Activated CD8-positive, alpha-beta memory T cell treated with anti-CD3 and anti-CD28 coated beads, Interleukin-2, amount 50 U/mL, for 1 hour (primary cell): Measurements from ENCODE around the gene PALM3.

ENCODE experiments used
- DNase-seq: peaks from one replicate; pipeline ENCODE4 v3.0.0-alpha.2; 2020; ENCODE audit errors: extremely low read depth

Gene PALM3

GRCh38 chr19:14089662-14090508 is 28.0 kb upstream of the PALM3 start:
- no peak for DNase-seq

DNA sequence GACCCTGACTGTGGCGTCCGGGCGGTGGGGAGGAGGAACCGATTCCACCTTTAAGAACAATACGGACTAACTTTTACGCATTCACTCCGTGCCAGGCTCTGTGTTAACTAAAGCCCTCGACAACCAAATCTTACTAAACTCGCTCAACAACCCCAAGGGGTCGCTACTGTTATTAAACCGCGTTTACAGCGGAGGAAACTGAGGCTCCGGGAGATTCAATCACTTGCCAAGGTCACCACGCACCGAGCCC is 27.5 kb upstream of the PALM3 start:
- DNase-seq = no peak

DNA sequence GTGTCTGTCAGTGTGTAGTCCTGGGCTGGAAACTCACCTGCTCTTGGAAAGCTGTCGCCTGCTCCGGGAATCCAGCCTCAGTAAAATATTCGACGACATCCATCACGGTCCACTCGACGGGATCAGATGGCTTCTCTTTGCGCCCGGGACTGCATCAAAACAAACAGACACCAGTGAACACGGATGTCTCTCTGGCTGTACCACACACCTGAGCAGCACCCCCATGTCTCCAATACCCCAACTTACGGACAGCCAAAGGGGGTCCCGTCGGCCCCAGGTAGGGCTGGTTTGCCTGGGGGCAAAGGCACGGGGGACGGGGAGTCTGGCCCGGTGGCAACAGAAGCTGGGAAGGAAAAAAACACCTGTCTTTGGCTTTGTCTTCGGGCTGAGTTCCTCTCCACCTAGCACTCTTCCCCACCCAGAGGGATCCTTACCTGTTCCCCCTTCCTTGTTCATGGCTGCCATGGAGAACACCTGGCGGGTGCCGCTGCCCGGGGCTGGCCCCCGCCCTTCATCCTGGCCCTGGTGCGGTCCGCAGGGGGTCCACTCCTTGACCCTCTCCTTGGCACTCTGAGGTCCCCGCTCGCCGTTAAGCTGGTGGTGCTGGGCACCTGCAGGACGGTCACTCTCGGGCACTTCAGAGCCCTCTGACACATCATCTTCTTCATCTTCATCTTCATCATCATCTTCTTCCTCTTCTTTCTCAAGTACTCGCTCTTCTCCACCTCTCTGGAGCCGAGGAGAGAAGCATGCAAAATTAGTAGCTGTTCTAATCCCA is 26.9 kb upstream of the PALM3 start:
- DNase-seq = no peak

DNA sequence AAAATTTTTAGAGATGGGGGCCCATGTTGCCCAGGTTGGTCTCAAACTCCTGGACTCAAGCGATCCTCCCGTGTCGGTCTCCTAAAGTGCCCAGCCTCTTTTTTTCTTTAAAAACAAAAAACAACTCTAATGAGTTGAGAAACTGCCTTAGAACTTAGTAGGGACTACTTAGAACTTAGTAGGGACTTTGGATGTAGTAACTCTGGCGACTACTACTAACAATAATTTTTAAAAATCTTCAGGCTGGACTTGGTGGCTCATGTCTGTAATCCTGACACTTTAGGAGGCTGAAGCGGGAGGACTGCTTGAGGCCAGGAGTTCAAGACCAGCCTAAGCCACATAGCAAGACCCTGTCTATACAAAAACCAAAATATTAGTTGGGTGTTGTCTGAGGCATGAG is 24.2 kb upstream of the PALM3 start:
- no peak for DNase-seq

- DNase-seq = no peak
Measured at GRCh38 chr19:14085309-14085995, 23.6 kb upstream of the PALM3 start, which contains the start of gene C19orf67. Gene C19orf67, minus strand, starts transcription at chr19:14085783. Its CDS starts 156 bp downstream, at chr19:14085627.

DNA sequence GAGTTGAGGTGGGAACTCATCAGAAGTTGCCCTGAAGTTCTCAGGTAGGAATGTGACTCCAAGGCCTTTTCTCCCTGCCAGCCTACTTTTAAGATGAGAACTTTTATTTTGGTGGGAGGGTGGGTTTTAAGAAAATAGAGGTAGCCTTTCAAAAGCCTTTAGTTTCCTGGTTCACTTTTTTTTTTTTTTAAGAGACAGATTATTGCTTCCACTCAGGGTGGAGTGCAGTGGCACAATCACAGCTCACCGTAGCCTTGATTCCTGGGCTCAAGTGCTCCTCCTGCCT is 20.7 kb upstream of the PALM3 start:
- DNase-seq = no peak

DNA sequence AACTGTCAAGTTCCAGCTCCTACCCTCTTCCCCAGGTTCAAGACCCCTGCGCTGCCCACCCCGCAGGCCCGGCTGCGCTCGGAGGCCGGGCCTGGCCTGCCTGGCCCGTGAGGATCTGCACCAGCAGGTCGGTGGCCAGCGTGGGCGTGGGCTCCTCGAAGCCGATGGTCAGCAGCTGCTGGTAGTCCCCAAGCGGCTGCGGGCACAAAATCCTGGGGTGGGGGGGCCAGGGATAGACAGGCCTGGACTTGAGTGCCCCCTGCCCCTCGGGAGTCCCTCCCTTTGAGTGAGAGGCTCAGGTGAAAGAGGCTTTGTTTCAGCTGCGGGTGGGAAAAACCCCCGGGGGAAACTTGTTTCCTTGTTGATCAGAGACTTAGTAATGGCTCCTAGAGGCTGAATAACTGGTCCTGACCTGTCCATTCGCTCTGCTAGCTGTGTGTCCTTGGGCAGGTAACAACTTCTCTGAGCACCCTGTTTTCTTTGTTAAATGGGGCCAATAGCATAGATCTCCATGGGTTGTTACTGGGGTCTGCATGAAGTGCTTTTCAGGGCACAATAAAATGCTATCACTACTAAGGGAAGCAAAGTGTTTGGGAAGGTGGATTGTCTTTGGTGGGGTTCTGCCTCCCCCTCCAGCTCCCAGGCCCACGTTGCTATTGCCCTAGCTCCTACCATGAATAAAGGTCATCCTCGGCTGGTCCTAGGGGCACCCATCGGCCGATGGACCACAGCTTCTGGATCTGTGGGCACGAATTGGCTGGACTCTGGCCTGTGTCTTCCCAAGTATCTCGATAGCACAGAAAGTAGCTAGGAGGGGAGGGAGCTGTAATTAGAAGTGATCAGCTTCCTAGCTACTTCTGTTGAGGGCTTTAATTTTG is 20.2 kb upstream of the PALM3 start:
- DNase-seq = no peak

GRCh38 chr19:14080887-14081796 is 19.3 kb upstream of the PALM3 start:
- DNase-seq = peak; percentile 98

DNA sequence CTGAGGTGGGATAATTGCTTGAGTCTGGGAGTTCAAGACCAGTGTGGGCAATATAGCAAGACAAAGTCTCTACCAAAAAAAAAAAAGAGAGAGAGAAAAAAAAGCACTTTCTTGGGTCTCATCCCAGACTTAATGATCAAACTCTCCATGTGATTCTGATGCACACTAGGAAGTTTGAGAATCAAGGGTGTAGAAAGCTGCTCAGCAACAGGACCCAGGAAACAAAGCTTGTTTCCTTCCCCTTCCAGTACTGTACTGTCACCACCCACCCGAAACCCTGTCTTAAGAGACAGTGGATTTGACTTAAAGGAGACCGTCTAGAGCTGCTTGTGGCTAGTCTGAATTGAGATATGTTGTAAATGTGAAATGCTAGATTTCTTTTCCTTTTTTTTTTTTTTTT is 16.5 kb upstream of the PALM3 start:
- DNase-seq = no peak

- DNase-seq = no peak
Measured at GRCh38 chr19:14073925-14074838, 12.3 kb upstream of the PALM3 start.

DNA sequence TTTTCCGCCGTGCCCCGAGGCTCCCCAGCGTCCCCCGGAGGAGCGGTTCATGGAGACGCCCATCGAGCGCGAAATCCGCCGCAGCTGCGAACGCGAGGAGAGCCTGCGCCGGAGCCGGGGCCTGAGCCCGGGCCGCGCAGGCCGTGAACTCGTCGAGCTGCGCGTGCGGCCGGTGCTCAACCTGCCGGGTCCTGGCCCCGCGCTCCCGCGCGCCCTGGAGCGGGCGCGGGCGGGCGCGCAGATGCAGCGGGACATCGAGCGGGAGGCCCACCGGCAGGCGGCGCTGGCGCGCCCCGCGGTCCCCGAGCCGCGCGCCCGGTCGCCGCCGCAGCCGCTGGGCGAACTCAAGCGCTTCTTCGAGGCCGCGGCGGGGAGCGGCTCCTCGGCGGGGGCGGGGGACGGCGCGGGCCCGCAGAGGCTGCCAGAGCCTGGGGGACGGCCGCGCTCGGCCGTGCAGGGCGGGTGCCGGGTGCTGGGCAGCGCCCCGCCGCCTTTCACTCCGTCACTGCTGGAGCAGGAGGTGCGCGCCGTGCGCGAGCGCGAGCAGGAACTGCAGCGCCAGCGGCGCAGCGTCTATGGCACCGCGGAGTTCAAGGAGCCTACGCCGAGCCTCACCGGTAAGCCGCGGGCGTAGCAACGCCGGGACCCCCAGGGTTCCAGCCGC is 11.5 kb upstream of the PALM3 start:
- no peak for DNase-seq

GRCh38 chr19:14072535-14073260 is 10.8 kb upstream of the PALM3 start, which contains the start of gene MISP3:
Gene MISP3, plus strand, starts transcription at chr19:14072786. Its CDS starts 524 bp downstream, at chr19:14073310.
- DNase-seq = no peak

- DNase-seq = no peak
Measured at GRCh38 chr19:14070268-14071050, 8.6 kb upstream of the PALM3 start.

GRCh38 chr19:14066134-14066533 is 4.3 kb upstream of the PALM3 start:
- no peak for DNase-seq

- no peak for DNase-seq
Measured at GRCh38 chr19:14063105-14063504, 1.2 kb upstream of the PALM3 start.

DNA sequence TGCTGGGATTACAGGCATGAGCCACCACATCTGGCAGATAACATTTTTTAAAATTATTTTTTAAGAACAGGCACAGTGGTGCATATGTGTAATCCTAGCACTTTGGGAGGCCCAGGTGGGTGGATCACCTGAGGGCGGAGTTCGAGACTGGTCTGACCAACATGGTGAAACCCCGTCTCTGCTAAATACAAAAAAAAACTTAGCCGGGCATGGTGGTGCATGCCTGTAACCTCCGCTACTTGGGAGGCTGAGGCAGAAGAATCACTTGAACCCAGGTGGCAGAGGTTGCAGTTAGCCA is 631 bp upstream of the PALM3 start:
- DNase-seq = no peak

GRCh38 chr19:14061081-14061749 is 661 bp downstream of the PALM3 start:
- DNase-seq = no peak
